Daoy (cell line): Measurements from ENCODE around the gene PAPPA2. TPM values are rescaled to one million over a fixed set of nuclear protein-coding genes. Genes with fewer than 3 reads are reported as not detected.

Source experiments
- DNase-seq: peaks from one replicate; pipeline ENCODE4 v3.0.0-alpha.2; 2015; ENCODE audit warnings: low read depth
- total RNA-seq: library from RNA; depleted of rRNA; stranded (reverse); fragments of >200 nt; shearing (Covaris generic); gene quantifications from 2 replicates; pipeline ENCODE4 v1.2.3, GENCODE V29; 2014

PAPPA2 gene
- total RNA-seq, 1 experiment from 2014 or later, result not detected

DNA sequence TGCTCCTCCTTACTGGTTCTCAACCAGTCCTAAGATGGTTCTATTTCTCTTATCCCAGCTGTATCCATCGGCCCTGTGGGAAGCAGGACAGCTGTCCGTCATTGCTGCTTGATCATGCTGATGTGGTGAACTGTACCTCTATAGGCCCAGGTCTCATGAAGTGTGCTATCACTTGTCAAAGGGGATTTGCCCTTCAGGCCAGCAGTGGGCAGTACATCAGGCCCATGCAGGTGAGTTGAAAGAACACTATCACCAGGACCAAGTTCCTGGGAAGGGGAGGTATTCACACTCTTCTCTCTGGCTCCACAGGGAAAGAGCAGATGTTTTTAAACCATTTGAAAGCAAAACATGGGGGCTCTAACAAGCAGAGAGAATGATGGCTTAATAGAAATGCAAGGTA, 302.6 kb downstream of the PAPPA2 start:
- no peak for DNase-seq

DNA sequence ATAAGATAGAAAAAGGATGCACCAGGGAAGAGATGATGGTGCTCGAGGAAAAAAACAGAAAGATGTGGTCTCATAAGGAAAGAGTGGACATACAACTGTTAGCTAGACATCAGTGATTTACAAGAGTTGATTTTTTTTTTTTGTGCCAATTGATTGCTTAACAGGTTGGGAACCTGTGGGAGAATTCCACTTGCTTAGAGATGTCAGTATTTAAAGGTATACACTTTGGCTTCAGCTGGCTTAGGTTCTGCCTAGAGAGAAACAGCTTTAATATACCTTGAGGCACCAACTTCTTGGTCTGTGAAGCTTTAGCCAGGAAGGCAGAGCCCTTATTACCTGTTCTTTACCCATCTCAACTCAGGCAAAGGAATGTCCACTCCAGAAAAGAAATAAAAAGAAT, 303.8 kb downstream of the PAPPA2 start:
- DNase-seq, result no peak

DNA sequence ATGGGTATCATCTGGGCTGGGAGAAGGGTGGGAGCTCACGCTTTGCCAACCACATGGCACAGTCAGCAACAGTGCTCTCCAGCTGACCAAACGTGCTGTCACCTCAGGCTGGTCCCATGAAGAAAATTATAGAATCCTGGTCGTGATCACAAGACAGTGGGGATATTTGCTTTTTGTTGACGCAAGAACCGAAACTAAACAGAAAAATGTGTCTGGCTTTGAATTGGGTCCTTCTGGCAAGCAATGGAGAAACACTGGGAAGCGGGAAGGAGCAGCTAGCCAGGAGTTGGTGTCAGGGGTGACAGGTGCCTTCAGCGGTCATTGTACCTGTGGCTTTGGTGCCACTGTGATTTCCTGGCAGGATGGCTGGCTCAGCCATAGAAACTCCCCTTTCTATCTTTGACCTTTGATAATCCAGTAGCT, 304.8 kb downstream of the PAPPA2 start:
- no peak for DNase-seq

DNA sequence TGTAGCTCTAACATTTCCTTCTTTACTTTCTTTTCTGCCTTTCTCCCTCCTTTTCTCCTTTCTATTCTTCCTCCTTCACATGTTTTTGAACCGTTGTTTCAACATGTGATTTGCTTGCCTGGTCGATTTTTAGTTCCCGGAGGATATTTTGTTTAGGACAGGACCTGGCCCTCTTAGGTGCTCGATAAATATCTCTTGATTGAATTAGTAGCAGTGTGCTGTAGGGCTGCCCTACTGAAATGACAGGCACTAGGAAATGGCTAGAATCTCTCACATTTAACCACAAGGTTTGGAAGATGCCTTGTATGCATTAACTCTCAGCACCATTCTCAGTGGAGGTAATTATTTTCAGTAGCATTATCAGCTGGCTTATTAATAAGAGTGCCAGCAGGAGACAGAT, 305.6 kb downstream of the PAPPA2 start:
- no peak for DNase-seq

DNA sequence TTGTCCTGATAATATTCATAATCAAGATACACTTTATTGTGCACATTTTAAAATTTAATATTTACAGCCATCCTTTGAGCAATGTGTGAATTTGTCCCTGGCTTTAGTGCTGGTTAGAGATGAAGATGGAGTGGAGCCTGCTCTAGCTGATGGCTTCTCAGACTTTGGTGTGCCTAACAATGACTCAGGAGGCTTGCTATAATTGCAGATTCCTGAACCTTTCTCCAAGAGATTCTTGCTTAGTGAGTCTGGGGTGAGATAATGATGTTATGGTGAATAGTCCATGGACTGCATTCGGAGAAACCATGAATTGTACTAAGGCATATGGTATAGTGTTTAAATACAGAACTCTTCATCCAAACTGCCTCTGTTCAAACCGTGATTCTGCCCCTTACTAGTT, 307.1 kb downstream of the PAPPA2 start:
- DNase-seq, result no peak

DNA sequence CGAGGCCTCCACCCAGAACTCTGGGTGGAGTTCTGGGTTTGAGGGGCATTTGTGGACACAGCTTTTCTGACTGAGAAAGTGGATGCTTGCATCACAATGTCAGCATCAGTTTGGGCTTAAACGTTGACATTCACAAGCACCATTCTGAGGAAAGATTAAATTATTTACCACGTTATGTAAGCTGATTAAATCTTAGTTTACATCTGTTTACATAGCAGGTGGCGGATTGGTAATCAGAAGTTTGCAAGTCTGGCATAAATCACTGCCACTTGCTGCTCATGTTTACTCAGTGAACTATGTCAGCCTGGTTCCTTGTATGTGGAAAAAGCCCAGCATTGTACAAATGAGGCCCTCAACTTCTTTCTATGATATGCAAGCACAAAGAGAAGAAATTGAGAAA, 310.1 kb downstream of the PAPPA2 start:
- DNase-seq, result no peak

DNA sequence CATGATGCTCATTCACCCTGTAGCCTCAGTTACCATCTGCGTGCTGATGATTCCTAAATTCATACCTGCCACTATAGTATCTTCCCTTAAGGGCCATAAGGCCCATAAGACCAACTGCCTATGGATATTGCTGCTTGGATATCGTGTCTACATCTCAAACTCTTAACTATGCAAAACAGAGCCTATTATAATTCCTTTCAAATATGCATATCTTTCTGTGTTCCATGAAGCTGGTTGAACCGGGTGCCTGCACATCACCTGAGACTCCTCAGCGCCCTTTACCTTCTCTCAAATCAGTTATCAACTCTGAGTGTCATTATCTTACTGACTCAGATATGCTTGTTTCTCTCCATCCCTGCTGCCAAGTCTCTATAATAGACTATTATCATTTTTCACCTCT, 311.2 kb downstream of the PAPPA2 start:
- no peak for DNase-seq

DNA sequence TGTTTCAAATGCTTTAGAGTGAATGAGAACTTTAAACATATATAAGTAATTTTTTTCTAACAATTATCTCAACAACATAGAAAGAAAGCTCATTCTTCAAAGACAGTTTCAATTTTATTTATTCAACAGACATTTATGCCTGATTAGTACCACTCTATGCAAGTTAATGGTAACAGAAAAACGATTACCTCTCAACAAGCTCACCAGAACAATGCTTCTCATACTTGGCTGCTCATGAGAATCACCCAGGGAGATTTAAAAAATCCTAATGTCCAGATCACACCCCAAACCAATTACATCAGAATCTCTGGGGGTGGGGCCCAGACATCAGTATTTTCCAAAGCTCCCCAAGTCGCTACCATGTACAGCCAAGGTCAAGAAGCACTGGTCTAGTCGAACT, 312.4 kb downstream of the PAPPA2 start:
- DNase-seq, result no peak

DNA sequence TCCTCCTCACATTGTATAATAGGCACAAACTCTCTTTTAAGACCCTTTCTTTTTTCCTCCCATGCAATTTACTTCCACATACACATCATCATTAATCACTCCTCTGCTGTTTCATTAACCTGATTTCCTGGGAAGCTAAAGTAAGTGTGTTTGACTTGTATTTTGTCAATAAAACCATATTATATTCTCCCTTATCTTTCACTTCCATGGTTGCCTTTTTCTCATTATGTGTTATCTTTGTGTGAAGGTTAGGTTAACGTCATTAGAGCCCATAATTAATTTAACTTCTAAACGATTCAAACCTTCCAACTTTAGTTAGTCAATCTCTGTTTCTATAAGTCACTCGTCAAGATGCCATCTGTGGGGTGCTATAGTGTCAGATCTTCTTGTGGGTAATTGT, 313.0 kb downstream of the PAPPA2 start:
- DNase-seq, result no peak

DNA sequence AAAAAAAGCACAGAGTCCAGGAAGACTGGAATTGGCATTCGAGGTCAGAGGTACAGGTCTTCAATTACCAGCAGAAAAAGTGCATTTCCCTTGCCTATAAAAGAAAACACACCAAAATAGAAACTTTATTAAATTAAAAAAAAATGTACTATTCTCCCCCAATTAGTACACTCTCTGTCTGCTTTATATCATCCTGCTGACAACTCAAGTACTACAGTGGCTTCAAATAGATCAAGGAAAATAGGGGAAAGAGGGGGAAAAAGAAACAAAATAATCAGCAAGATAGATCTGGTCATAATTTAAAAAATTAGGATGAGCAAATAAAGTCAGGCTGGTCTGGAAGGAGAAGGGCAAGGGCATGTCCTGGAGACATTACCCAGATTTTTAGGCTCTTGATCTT, 315.1 kb downstream of the PAPPA2 start:
- DNase-seq, result no peak

DNA sequence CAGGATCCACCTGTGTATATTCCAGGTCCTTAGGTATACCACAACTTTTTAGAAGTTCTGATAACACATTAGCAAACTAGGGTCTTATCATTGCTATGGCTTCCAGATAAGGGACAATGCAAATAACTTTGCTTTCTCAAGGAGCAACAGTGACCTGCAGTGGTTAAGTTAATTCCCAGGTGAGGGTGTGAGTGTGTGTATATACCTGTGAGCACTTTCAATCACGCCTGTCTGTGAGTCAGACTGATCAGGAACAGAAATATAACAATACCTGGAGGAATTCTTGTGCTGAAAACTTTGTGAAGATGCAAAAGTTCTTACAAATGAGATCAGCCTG, 317.0 kb downstream of the PAPPA2 start:
- no peak for DNase-seq

DNA sequence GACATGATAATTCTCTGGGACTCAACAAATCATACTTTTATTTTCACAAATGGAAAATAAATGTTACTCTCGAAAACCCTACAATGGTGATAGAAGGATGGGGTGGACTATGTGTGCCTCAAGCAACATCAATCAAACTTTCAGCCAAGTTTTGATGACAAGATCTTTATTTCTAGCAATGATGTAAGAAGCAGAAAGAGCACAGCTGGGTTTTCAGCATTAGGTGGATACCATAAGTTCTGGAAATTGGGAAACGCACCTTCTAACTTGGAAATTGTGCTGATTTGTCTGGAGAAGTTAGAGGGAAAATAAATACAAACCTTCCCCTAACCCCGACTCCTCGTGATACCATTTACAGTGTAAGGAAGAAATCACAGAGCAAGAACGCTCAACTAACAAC, 320.3 kb downstream of the PAPPA2 start:
- no peak for DNase-seq

DNA sequence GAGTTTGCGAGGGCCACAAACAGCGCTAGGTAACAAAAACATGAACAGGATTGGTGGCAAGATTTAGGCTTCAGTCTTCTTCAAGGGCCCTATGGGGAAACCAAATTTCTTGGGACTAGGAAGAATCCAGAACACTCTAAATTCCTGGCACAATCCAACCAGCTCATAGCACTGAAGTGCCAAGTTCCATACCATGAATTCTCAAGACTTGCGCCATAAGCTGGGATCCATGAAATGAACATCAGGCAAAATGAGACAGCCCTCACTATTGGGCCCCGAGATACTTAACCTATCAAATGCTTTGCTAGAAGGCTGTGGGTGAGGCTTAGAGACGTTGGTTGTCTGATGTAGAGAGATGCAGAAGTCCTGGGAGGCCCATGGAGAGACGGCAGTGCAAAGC, 322.1 kb downstream of the PAPPA2 start:
- DNase-seq, result no peak

DNA sequence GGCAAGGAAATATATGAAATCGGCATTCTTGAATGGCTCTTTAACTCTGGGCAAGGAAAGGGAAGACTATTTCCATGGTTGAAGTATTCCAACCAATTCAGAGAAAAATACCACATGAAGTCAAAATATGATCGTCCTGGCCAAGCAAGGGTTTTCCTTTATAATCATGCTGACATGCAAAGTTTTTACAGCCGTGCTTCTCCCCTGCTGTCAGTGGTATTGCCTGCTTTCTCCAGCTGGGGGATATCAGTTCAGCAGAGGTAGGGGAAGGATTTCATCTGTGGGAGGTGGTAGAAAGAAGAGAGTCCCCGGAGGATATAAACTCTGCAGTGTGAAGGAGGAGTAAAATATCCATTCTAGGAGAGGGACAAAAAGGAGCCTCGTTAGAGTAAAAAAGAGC, 322.8 kb downstream of the PAPPA2 start:
- DNase-seq, result no peak

DNA sequence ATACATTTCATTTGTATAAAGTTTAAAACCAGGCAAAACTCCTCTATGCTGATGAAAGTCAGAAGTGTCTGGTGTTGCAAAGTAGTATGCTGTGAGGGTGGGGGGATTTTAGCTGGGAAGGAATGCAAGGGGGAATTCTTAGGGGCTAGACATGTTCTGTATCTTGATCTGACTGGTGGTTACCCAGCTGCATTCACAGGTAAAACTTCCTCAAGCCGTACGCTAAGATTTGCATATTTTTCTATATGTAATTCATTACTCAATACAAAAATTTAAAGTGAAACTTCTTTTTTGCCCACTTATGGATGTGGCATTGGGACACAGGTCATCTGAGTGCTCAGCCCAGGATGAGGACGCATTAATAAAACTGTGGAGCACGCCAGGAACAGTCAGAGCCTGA, 323.3 kb downstream of the PAPPA2 start:
- DNase-seq, result no peak

DNA sequence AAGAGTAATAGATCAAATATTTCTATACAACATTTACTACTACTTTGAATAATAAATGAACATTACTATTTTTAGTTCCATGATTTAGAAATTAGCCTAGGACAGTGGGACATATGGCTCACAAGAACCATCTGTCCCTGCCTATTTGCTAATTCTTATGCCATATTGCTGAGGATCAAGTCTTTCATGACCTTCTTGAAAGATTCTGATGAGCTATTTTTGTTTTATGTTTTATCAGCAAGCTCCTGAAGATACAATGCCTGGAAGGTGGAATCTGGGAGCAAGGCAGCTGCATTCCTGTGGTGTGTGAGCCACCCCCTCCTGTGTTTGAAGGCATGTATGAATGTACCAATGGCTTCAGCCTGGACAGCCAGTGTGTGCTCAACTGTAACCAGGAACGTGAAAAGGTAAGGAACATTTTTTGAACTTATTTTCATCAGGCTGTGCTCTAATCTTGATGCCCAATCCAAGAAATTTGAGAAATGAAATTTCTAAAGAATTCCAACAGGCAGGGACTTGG, 326.7 kb downstream of the PAPPA2 start:
- DNase-seq, result no peak

DNA sequence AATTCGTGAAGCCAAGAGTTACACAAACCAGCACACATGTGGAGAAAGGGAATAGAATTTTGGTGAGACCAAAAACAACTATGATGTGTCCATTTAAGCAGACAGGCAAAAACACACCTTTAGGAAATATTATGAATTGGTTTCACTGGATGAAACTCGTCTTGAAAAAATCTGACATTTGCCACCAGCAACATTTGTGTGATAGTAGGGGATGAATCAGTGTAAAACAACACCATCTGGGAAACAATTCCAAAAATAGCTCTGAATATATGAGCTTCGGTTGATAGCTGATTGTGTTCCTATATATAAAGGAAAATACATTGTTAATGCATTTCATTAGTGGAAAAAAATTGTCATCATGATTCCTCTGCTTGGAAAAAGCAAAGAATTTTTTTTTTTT, 327.8 kb downstream of the PAPPA2 start:
- DNase-seq, result no peak

DNA sequence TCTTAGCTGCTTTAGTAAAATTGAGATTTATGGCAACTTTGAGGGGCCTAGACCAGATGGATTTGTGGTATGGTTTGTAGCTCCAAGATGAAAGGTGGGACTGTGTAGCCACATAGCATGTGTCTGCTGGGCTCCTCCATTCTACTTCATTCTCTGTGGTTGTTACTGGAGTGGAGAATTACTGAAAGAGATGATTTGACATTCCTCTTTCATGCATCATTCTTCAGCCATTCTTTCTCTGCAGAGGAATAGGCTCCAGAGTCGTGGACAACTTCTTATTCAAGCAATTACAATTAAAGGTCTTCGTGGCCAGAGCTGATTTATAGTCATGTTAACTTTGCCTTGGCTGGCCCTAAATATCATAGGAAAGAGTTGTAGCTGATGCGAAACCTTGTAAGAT, 328.9 kb downstream of the PAPPA2 start:
- no peak for DNase-seq

DNA sequence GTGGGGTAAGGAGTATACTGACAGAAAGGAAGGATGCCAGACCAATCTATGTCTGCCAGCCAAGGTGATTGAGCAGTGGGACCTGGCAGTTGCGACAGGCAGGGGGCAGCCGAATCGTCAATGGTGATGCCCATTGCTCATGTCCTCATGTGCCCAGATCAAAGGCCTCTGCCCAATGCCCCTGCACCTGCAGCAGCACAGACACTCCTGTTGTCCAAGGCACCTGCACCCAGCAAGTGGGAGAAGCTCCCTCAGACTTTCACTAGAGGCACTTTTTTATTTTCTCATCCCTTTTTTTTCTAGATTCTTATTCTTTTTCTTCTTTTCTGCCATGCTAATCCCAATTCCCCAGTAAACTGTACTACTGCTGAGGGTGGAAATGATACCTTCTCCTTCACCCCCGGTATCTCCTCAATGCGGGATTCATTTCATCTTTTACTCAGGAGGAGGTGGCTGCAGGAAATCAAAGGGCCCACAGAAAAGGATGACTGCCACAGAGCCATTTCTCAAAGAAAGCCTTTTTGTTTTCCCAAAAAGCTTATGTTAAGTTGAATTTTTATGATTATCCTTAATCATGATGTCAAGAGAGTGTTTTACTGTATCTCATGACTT, 332.0 kb downstream of the PAPPA2 start:
- no peak for DNase-seq

DNA sequence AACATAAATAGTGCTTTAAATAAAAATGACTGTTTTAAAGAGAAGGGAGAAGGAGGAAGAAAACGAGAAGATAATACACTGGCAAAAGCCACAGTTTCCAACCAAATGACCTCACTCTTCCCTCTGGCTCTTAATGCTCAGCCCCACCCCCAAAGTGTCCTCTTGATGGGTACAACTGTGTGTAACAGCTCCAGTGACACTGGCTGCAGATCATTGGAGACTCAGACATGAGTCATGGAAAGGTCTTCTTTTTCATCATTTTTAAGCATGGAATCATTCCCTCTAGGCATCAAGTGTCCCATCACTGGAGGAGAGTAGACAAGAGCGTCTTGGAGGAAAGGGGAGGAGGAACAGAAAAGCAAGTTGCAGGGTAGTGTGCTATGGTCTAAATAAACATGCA, 333.0 kb downstream of the PAPPA2 start:
- no peak for DNase-seq

DNA sequence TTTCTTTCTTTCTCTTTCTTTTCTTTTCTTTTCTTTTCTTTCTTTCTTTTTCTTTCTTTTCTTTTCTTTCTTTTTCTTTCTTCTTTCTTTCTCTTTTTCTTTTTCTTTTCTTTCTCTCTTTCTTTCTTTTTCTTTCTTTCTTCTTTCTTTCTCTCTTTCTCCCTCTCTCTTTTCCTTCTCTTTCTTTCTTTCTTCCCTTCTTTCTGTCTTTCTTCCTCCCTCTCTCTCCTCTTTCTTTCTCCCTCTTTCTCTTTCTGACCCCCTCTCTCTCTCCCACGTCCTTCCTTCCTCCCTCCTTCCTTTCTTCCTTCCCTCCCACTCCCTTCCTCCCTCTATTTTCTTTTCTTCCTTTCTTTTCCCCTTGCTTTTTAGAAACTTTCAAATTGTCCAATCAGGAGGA, 333.6 kb downstream of the PAPPA2 start:
- DNase-seq, result no peak

DNA sequence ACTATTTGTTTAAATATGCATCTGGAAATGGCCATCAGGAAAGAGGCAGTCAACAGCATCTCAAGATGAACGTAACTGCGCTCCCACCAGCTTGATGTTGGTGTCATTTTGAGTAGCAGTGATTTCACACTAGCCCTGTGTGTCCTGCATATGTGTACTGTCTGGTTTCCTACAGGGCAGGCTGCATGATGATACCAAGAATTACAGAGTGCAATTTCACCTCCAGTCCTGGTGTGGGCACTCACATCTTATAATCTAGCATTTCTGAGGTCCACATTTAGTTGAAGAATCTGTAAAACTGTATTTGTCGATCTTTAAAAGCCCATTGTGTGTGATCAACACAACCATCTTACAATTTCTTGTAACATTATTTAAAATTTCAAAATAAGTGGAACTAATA, 336.4 kb downstream of the PAPPA2 start:
- DNase-seq, result no peak

DNA sequence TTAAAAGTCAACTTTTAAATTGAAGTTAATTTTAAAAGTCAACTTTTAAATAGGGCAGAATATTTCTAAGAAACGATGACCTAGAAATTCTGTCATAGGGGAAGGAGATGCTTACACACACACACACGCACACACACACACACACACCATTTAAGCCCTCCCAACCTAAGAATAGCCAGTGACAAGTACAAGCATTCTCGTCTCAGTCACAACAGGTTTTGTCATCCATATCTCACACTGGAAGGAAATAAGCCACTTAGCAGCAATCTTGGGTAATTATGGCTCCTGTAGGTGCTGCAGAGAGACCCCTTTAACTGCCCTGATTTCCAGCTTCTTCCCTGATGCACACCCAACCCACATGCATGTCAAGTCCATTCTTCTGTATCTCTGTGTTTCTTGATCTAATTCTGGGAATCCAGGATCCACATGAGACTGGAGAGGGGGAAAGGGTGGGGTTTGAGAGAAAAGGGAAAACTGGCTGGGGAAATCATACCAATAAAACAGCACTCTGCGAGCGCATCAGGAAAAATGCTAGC, 338.1 kb downstream of the PAPPA2 start:
- no peak for DNase-seq

DNA sequence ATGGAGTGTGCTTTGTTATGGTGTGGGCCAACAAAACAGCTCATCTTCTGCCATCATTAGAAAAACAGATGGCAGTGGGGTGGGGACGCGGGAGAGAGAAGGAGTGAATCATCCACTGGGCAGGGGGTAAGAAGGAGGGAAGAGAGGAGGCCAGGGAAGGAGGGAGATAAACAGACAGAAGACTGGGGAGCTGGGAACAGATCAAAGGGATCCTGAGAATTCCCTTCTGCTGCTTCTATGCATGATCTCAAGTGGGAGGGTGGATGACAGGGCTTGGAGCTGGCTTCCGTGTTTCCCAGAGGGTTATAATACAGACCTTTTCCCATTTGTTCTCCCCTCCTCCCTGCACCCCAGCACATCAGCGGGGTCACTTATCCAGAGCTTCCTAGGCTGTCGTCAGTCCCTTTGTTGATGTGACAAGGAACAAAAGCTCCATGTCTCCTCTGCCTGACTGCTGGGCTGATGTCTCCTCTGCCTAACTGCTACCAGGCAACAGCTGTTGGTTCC, 338.6 kb downstream of the PAPPA2 start:
- no peak for DNase-seq
